Colonic mucosa (tissue), 4 donors: ENCODE results near the gene VARS2. TPM values are rescaled to one million over a fixed set of nuclear protein-coding genes. Genes with fewer than 3 reads are reported as not detected.
"Not testable (repeated sequence)": the region's sequence is repeated elsewhere in the genome, so short reads cannot be mapped to it uniquely, and the experiment has no call there.

ENCODE experiments used
- DNase-seq: peaks from one replicate; pipeline ENCODE4 v3.0.0-alpha.2; 2020
- H3K27ac ChIP-seq: fragments of 200-600 bp; one replicate; pipeline ENCODE4 v1.8.0; 2021
- H3K27me3 ChIP-seq: fragments of 200-600 bp; one replicate; pipeline ENCODE4 v1.8.0; 2021
- H3K36me3 ChIP-seq: fragments of 200-600 bp; one replicate; pipeline ENCODE4 v1.8.0; 2021
- H3K4me1 ChIP-seq: fragments of 200-600 bp; one replicate; pipeline ENCODE4 v1.8.0; 2021; ENCODE audit warnings: mild to moderate bottlenecking
- H3K4me3 ChIP-seq: fragments of 200-600 bp; one replicate; pipeline ENCODE4 v1.8.0; 2021
- H3K9ac ChIP-seq, 2 donors: one replicate each; pipeline ENCODE4 v1.7.0; 2013; ENCODE audit warnings: control low read depth in 2 of 2, low read depth in 2 of 2, low read length in 2 of 2
- H3K9me3 ChIP-seq: fragments of 200-600 bp; one replicate; pipeline ENCODE4 v1.8.0; 2021
- CTCF ChIP-seq: fragments of 200-600 bp; IDR thresholded peaks from one replicate; pipeline ENCODE4 v1.8.0; 2022; ENCODE audit warnings: antibody characterized with exemption, mild to moderate bottlenecking
- intact Hi-C: fragments of 100-400 bp; cut with DNase I; formaldehyde crosslinking; loops from one replicate; pipeline ENCODE4 v1.14.1; 2022
- total RNA-seq, 2 donors: library from RNA; stranded (reverse); fragmentation: NEBNext Ultra II Directional in 1 of 2; extraction: Animal tissue kit (Norgen Biotek cat#: 25700) in 1 of 2; gene quantifications; one replicate each; pipeline ENCODE4 v1.2.1, GENCODE V29; 2021
- donor health status: healthy.
- donor health status: DM: no; HTN: no; CAD: no.
- donor health status: DM: no; HTN: no; CAD: no.

The VARS2 gene
- total RNA-seq, 2 donors from 2014 or later, result 27.5 to 55.6 TPM

- H3K9ac ChIP-seq, result no peak overlapping the region
- H3K9me3 ChIP-seq, result no peaks in the 10 kb centered on the region
- intact Hi-C loops, result no loop called here
- no peak for DNase-seq
- H3K36me3 ChIP-seq, result no peaks in the 10 kb centered on the region
- no peak overlapping the region for H3K4me3 ChIP-seq
- H3K27me3 ChIP-seq, result no peaks in the 10 kb centered on the region
- no peaks in the 10 kb centered on the region for H3K4me1 ChIP-seq
- TF ChIP-seq CTCF, result no peak
- H3K27ac ChIP-seq, result no peak overlapping the region
Measured at GRCh38 chr6:30964075-30964474, 50.0 kb downstream of the VARS2 start.

- intact Hi-C loops, result no loop called here
- H3K27ac ChIP-seq, result no peak overlapping the region
Measured at GRCh38 chr6:30965140-30965601, 51.1 kb downstream of the VARS2 start.

GRCh38 chr6:30966154-30966553 is 52.1 kb downstream of the VARS2 start:
- Histone ChIP-seq H3K27ac (no peak overlapping the region), H3K9ac (no peak overlapping the region), H3K36me3 (no peaks in the 10 kb centered on the region), H3K9me3 (no peaks in the 10 kb centered on the region), H3K4me1 (no peaks in the 10 kb centered on the region), H3K27me3 (no peaks in the 10 kb centered on the region), H3K4me3 (no peak overlapping the region)
- no peak for DNase-seq
- TF ChIP-seq CTCF, result no peak
- intact Hi-C loops, result no loop called here

More at GRCh38 chr6:30965140-30965601, 51.1 kb downstream of the VARS2 start:
- no peak for DNase-seq
- Histone ChIP-seq H3K9me3 (no peaks in the 10 kb centered on the region), H3K36me3 (no peaks in the 10 kb centered on the region), H3K9ac (no peak overlapping the region), H3K4me1 (no peaks in the 10 kb centered on the region), H3K4me3 (no peak overlapping the region), H3K27me3 (no peaks in the 10 kb centered on the region)
- no peak for TF ChIP-seq CTCF

GRCh38 chr6:30969171-30969570 is 55.1 kb downstream of the VARS2 start:
- H3K36me3 ChIP-seq, H3K4me1 ChIP-seq, DNase-seq, H3K27me3 ChIP-seq, H3K9ac ChIP-seq, H3K27ac ChIP-seq, intact Hi-C loops, H3K4me3 ChIP-seq, H3K9me3 ChIP-seq: not testable (repeated sequence)

GRCh38 chr6:30970946-30971345 is 56.9 kb downstream of the VARS2 start:
- H3K27ac ChIP-seq, result no peak overlapping the region
- TF ChIP-seq CTCF, result no peak
- no peak overlapping the region for H3K9ac ChIP-seq
- no peaks in the 10 kb centered on the region for H3K27me3 ChIP-seq
- H3K9me3 ChIP-seq, result no peaks in the 10 kb centered on the region
- no peaks in the 10 kb centered on the region for H3K36me3 ChIP-seq
- H3K4me3 ChIP-seq, result no peak overlapping the region
- intact Hi-C loops, result no loop called here
- no peaks in the 10 kb centered on the region for H3K4me1 ChIP-seq
- DNase-seq, result no peak

GRCh38 chr6:30972816-30973215 is 58.8 kb downstream of the VARS2 start:
- Histone ChIP-seq H3K4me1 (no peaks in the 10 kb centered on the region), H3K9ac (no peak overlapping the region), H3K9me3 (no peaks in the 10 kb centered on the region), H3K36me3 (no peaks in the 10 kb centered on the region), H3K4me3 (no peak overlapping the region), H3K27me3 (no peaks in the 10 kb centered on the region), H3K27ac (no peak overlapping the region)
- no peak for DNase-seq
- intact Hi-C loops, result no loop called here
- TF ChIP-seq CTCF, result no peak
